HEK293T (cell line): ENCODE measurements around the gene GLB1L3.

Experiments
- BHLHE40 ChIP-seq: fragments of 450-650 bp; IDR thresholded peaks from 2 replicates; pipeline ENCODE4 v1.6.1; 2016; ENCODE audit warnings: mild to moderate bottlenecking, moderate library complexity, borderline replicate concordance
- CTBP1 ChIP-seq: fragments of 450-650 bp; IDR thresholded peaks from 2 replicates; pipeline ENCODE4 v1.6.1; 2016; ENCODE audit warnings: borderline replicate concordance
- ELF4 ChIP-seq: fragments of 450-650 bp; IDR thresholded peaks from 2 replicates; pipeline ENCODE4 v1.6.1; 2017; ENCODE audit warnings: antibody characterized with exemption
- FOXA1 ChIP-seq: fragments of 450-650 bp; IDR thresholded peaks from 2 replicates; pipeline ENCODE4 v1.6.1; 2016; ENCODE audit warnings: mild to moderate bottlenecking
- FOXK2 ChIP-seq: fragments of 450-650 bp; IDR thresholded peaks from 2 replicates; pipeline ENCODE4 v1.6.1; 2016; ENCODE audit warnings: mild to moderate bottlenecking
- FOXM1 ChIP-seq: fragments of 450-650 bp; IDR thresholded peaks from 2 replicates; pipeline ENCODE4 v1.6.1; 2017; ENCODE audit warnings: mild to moderate bottlenecking, borderline replicate concordance
- HDGF ChIP-seq: fragments of 450-650 bp; IDR thresholded peaks from 2 replicates; pipeline ENCODE4 v1.6.1; 2017; ENCODE audit warnings: antibody characterized with exemption, borderline replicate concordance
- LEF1 ChIP-seq: fragments of 450-650 bp; IDR thresholded peaks from 2 replicates; pipeline ENCODE4 v1.6.1; 2017; ENCODE audit warnings: mild to moderate bottlenecking, borderline replicate concordance
- NFRKB ChIP-seq: fragments of 450-650 bp; IDR thresholded peaks from 2 replicates; pipeline ENCODE4 v1.6.1; 2016; ENCODE audit warnings: mild to moderate bottlenecking, moderate library complexity
- SUZ12 ChIP-seq: fragments of 450-650 bp; IDR thresholded peaks from 2 replicates; pipeline ENCODE4 v1.6.1; 2016; ENCODE audit warnings: mild to moderate bottlenecking
- TARDBP ChIP-seq: fragments of 450-650 bp; IDR thresholded peaks from 2 replicates; pipeline ENCODE4 v1.6.1; 2016
- ZNF384 ChIP-seq: fragments of 450-650 bp; IDR thresholded peaks from 2 replicates; pipeline ENCODE4 v1.6.1; 2016

- TF ChIP-seq NFRKB (no peak), LEF1 (no peak), HDGF (no peak), CTBP1 (no peak), ELF4 (no peak), FOXM1 (no peak), TARDBP (no peak), FOXK2 (no peak), ZNF384 (no peak), BHLHE40 (no peak), SUZ12 (no peak), FOXA1 (no peak)
Measured at GRCh38 chr11:134360050-134360835, 84.1 kb downstream of the GLB1L3 start.
